Measurements from ENCODE around the gene ANKRD39. TPM values are rescaled to one million over a fixed set of nuclear protein-coding genes. Genes with fewer than 3 reads are reported as not detected.

ANKRD39 gene
- total RNA-seq, 2 experiments from 2014 or later, result 23.0 to 23.6 TPM

DNA sequence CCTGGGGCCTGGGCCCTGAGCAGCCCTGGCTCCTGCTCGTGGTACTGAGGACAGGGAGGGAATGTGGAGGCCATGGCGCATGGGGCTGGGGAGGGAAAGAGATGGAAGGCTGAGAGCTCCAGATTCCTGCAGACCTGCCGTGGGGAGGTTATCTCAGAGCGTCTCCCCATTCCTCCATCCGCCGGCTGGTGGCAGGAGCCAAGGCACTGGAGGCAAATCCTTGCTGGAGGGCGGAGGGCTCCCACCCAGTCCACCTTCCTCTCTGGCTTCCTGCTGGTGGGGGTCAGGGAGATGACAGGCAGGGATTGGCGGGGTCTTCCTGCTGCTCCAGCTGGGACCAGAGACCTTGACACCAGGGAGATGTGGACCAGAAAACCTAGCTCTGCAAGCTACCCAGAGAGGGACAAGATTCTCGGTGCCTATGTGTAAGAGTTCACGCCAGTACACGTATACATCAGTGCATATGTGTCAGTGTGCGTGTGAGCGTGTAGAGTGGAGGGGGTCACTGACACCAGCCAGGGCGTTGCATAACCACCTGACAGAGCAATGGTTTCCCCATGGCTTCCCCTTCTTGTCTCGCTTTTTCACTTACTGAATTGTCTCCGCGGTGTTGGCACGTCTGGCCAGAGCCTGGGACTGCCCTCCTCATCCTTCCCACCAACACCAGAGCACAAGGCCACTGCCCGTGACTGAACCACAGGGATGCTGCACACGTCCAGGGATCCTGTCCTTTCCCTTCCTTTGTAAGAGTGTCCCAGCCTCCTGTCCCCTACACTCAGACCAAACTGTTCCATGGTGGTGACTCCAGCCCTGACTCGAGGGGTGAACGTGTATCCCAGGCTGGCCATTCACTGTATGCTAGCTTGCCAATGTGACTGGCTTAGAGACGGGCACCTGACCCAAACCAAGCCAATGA lies 27.9 kb upstream of the ANKRD39 start:
- H3K27me3 Mint-ChIP-seq, result no peaks in the 10 kb centered on the region
- DNase-seq, result no peak
- H3K36me3 Mint-ChIP-seq (ENCODE audit: low read depth), result no peaks in the 10 kb centered on the region
- CTCF ChIA-PET, result no interaction called here
- intact Hi-C loops (cut with DNase I, micrococcal nuclease), result no loop called here
- ATAC-seq, result no peak
- POLR2A ChIA-PET, result interaction anchor here (0.7 kb wide), 1 partner anchor 123 kb away, joined by 3 read pairs; no protein-coding TSS in a partner anchor
- no peak overlapping the region for H3K27ac Mint-ChIP-seq
- H3K4me1 Mint-ChIP-seq, result peaks cover 17% of the 10 kb centered on the region
- no peaks in the 10 kb centered on the region for H3K9me3 Mint-ChIP-seq (ENCODE audit: low read depth)
- H3K4me3 Mint-ChIP-seq, result no peak overlapping the region

DNA sequence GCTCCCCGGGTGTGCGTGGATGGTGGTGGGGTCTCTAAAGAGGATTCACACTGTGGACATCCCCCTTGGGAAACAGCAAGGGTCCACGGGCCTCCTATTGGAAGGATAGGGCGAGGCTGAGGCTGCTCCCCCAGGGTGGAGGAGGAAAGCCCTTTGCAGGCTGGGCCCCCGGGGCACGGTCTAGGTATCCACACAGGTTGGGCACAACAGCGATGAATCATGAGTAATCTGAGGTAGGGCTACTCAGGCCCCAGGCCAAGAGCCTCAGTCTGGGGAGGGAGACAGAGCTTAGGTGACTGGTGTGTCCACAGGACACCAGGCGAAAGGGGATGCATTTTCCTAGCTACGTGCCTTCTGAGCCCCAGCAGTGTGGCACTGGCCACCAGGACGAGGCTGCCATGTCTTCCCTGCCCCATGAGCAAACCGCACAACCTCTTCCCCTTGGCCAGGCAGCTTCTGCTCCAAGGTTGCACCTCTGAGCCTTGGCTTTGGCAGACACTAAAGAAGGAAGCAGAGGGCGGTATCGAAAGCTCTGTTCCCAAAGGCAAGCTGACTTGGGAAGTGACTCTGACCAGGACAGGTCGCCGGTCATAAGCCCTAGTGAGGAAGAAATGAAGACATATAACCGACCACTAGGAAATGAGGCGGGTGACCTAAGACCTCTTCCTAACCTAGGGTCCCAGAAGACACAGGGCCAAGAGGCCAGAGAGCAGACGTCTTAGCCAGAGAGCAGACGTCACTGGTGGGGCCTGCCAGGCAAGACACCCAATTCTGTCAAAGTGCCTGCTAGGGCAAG lies 26.7 kb upstream of the ANKRD39 start:
- ChIA-PET POLR2A (no interaction called here), CTCF (interaction anchor here (0.6 kb wide), 1 partner anchor 46 kb away, joined by 3 read pairs; no protein-coding TSS in a partner anchor)
- intact Hi-C loops (cut with DNase I, micrococcal nuclease), result no loop called here
- H3K4me1 Mint-ChIP-seq, result peaks cover 13% of the 10 kb centered on the region
- no peak for ATAC-seq
- no peaks in the 10 kb centered on the region for H3K27me3 Mint-ChIP-seq
- no peak overlapping the region for H3K4me3 Mint-ChIP-seq
- H3K9me3 Mint-ChIP-seq (ENCODE audit: low read depth), result no peaks in the 10 kb centered on the region
- no peak for DNase-seq
- no peak overlapping the region for H3K27ac Mint-ChIP-seq
- H3K36me3 Mint-ChIP-seq (ENCODE audit: low read depth), result no peaks in the 10 kb centered on the region

DNA sequence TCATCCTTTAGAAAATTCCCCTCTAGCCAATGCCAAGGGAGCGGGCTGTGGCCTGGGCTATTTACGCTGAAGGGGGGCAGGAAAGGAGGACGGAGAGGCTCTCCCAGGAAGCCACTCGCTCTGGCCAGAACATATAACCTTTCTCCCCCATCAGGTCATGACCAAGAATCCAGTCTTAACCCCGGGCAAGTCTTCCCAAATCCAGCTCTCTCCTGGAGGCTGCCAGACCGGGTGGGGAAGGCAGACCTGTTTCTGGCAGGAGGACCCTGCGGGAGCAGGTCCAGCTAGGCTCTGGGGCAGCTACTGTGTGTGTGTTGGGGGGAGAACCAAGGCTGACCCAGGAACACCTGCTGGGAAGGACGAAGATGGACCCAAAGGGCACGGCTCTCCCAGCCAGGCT lies 25.5 kb upstream of the ANKRD39 start:
- intact Hi-C loops (cut with DNase I, micrococcal nuclease), result no loop called here
- DNase-seq (no peak), ATAC-seq (no peak)
- ChIA-PET CTCF (no interaction called here), POLR2A (no interaction called here)
- no peaks in the 10 kb centered on the region for H3K9me3 Mint-ChIP-seq (ENCODE audit: low read depth)
- H3K4me1 Mint-ChIP-seq, result peaks cover 7% of the 10 kb centered on the region
- H3K4me3 Mint-ChIP-seq, result no peak overlapping the region
- H3K36me3 Mint-ChIP-seq (ENCODE audit: low read depth), result no peaks in the 10 kb centered on the region
- H3K27ac Mint-ChIP-seq, result no peak overlapping the region
- H3K27me3 Mint-ChIP-seq, result no peaks in the 10 kb centered on the region

DNA sequence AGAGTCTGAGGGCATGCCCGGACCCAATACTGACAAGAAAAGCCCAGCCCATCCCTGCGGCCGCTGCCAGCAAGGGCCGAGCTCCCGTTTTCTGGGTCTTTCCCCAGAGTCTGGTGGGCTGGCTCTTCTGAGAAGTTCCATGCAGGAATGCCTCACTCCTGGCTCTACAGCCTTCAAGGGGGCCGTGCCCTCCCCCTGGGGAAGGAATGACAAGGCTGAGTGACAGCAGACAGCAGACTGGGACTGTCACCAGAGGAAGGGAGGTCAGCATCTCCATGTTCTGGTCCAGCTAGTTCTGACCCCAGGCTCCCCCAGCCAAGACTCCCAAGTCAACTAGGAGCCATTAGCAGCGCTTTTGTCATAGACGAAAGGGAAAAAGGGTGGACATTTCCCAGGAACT lies 25.1 kb upstream of the ANKRD39 start:
- DNase-seq (no peak), ATAC-seq (no peak)
- ChIA-PET CTCF (interaction anchor here (0.9 kb wide), 1 partner anchor 25 kb away, joined by 6 read pairs; the partner anchor contains the start of gene ANKRD39), POLR2A (no interaction called here)
- Mint-ChIP-seq H3K9me3 (ENCODE audit: low read depth) (no peaks in the 10 kb centered on the region), H3K27me3 (no peaks in the 10 kb centered on the region), H3K4me3 (no peak overlapping the region), H3K4me1 (peaks cover 3% of the 10 kb centered on the region), H3K36me3 (ENCODE audit: low read depth) (no peaks in the 10 kb centered on the region), H3K27ac (no peak overlapping the region)
- intact Hi-C loops (cut with DNase I, micrococcal nuclease), result no loop called here

DNA sequence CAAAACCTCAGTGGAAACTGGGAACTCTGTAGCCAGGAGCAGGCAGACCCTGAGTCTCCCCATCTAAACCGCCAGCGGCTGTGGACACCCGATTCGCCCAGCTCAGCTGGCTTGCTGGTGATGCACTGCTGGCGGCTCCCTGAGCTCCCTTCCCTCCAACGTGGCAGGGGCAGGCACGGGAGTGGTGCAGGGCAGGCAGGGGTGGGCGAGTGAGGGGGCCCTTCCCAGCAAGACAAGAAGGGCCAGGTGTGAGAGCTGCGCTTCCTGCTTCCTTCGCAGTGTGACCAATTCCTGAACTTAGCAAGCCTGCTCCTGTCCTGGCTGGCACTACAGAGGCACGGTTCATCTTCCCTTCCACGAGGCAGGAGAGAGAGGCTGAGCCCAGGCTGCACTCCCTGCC lies 24.4 kb upstream of the ANKRD39 start:
- DNase-seq, result no peak
- intact Hi-C loops (cut with DNase I, micrococcal nuclease), result no loop called here
- no peak for ATAC-seq
- CTCF ChIA-PET, result interaction anchor here (0.9 kb wide), 1 partner anchor 24 kb away, joined by 6 read pairs; the partner anchor contains the start of gene ANKRD39
- no peaks in the 10 kb centered on the region for H3K36me3 Mint-ChIP-seq (ENCODE audit: low read depth)
- H3K27ac Mint-ChIP-seq, result no peak overlapping the region
- H3K27me3 Mint-ChIP-seq, result no peaks in the 10 kb centered on the region
- no peak overlapping the region for H3K4me3 Mint-ChIP-seq
- H3K9me3 Mint-ChIP-seq (ENCODE audit: low read depth), result no peaks in the 10 kb centered on the region
- no peaks in the 10 kb centered on the region for H3K4me1 Mint-ChIP-seq
- POLR2A ChIA-PET, result no interaction called here

DNA sequence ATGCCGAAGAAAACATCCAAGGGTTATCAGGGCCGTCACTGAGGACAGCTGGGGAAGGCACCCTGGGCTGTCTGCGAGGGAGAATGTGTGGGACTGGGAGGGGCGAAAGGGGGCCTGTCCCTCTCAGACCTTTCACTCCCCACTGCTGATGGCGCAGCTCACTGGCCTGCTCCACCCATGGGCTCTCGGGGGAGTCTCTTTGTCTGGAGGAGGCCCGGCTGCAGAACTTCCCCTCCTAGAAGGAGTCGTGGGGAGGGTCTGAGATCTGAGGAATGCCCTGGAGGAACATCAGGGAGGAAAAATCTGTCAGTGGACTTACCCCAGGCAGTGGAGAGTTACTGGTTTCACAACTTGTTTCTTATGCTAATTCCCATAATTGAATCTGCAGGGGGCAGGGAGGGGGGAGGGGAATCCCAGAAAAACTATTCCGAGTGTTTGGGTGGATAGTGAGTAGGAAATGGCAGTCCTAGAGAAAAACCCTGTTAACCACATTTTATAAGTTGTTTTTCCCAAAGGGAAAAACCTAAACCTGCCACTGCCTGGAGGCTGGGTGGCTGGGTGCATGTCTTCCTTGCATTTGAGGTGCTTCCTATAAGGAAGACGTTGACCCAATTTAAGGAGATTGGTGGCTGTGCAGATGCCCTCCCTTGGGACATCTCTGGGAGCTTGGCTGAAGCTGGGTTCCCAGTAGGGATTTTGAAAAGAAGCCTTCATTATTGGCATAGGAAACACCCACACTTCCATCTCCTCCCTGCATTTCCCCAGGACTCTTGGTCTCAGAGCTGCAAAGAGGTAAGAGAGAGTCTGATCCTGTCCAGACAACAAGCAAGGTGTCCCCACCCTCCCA lies 23.8 kb upstream of the ANKRD39 start:
- no peaks in the 10 kb centered on the region for H3K36me3 Mint-ChIP-seq (ENCODE audit: low read depth)
- intact Hi-C loops (cut with DNase I, micrococcal nuclease), result no loop called here
- no peak overlapping the region for H3K4me3 Mint-ChIP-seq
- H3K9me3 Mint-ChIP-seq (ENCODE audit: low read depth), result no peaks in the 10 kb centered on the region
- no peak for ATAC-seq
- no peaks in the 10 kb centered on the region for H3K4me1 Mint-ChIP-seq
- no peak for DNase-seq
- POLR2A ChIA-PET, result no interaction called here
- H3K27me3 Mint-ChIP-seq, result no peaks in the 10 kb centered on the region
- no peak overlapping the region for H3K27ac Mint-ChIP-seq
- CTCF ChIA-PET, result no interaction called here

DNA sequence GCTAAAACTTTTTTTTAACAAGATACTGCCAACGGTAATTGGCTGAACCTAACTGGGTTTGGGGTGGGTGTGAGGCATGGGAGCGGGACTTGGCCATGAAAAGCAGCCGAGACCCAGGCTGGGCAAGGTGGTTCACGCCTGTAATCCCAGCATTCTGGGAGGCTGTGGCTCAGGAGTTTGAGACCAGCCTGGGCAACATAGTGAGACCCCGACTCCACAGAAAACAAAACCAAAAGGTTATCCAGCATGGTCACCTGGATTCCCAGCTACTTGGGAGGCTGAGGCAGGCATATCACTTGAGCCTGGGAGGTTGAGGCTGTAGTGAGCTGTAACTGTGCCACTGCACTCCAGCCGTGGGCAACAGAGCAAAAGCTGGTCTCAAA lies 23.1 kb upstream of the ANKRD39 start:
- DNase-seq, result no peak
- no peaks in the 10 kb centered on the region for H3K36me3 Mint-ChIP-seq (ENCODE audit: low read depth)
- no peak overlapping the region for H3K27ac Mint-ChIP-seq
- no peaks in the 10 kb centered on the region for H3K27me3 Mint-ChIP-seq
- H3K4me3 Mint-ChIP-seq, result no peak overlapping the region
- CTCF ChIA-PET, result no interaction called here
- ATAC-seq, result no peak
- H3K9me3 Mint-ChIP-seq (ENCODE audit: low read depth), result no peaks in the 10 kb centered on the region
- intact Hi-C loops (cut with DNase I, micrococcal nuclease), result no loop called here
- H3K4me1 Mint-ChIP-seq, result no peaks in the 10 kb centered on the region
- POLR2A ChIA-PET, result no interaction called here

DNA sequence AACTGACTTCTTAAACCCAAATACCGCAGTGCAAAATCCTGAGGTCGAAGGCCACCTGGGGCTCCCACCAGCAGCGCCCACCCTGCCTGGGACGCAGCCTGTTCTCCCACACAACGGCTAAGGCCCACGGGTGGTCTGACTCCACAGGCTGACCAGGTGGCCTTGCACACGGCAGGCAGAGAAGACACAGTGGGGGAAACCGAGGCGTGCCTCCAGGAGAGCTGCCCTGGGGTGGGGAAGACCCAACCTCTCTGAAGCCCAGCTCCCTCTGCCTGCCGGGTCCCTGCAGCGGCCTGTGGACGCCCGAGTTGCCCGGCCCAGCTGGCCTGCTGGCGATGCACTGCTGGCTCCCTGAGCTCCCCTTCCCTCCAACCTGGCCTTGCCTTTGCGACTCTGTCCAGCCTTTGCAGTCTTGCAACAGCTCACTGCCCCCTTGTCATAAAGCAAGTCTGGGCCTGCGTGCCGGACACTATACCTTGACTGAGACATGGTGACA lies 21.8 kb upstream of the ANKRD39 start:
- Mint-ChIP-seq H3K9me3 (ENCODE audit: low read depth) (no peaks in the 10 kb centered on the region), H3K4me1 (peaks cover 6% of the 10 kb centered on the region), H3K4me3 (no peak overlapping the region), H3K36me3 (ENCODE audit: low read depth) (no peaks in the 10 kb centered on the region), H3K27ac (no peak overlapping the region), H3K27me3 (no peaks in the 10 kb centered on the region)
- POLR2A ChIA-PET, result interaction anchor here (0.6 kb wide), 1 partner anchor 35 kb away, joined by 3 read pairs; no protein-coding TSS in a partner anchor
- intact Hi-C loops (cut with DNase I, micrococcal nuclease), result no loop called here
- DNase-seq, result no peak
- CTCF ChIA-PET, result no interaction called here
- no peak for ATAC-seq

DNA sequence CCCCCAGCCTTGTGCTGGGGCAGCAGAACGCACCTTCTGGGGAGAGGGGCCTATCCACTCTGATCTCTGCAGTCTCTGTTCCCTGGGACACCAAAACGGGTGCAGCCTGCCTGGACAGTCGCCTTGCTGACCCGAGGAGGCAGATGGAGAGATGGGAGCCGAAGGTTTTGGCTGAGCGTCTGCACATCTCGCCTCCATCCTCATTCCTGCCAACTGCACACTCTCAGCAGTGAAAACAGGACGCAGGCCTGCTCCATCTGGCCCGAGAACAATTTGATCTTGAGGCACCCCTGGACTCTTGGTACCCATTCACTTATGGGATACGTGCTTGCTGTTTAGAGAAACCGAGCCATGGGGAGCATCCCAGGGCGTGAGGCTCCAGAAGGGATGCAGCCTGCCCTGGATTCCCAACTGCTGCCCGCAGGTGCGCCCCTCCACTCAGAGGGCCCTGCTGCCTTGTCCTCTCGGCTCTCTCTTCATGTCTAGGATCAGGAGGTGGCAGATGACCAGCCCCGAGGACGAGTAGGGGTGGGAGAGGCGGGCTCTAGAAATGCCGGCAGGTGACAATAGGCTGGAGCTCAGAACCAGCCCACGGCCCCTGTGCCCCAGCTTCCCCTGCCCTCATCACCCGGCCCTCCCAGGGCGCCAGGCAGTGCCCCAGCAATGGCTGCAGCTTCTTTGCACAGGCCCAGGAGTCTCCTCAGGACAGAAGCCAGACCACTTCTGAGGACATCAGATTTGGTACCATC lies 21.2 kb upstream of the ANKRD39 start:
- peaks cover 12% of the 10 kb centered on the region for H3K4me1 Mint-ChIP-seq
- H3K27me3 Mint-ChIP-seq, result no peaks in the 10 kb centered on the region
- POLR2A ChIA-PET, result interaction anchor here (0.6 kb wide), 1 partner anchor 36 kb away, joined by 3 read pairs; no protein-coding TSS in a partner anchor
- H3K27ac Mint-ChIP-seq, result no peak overlapping the region
- no peak for DNase-seq
- H3K9me3 Mint-ChIP-seq (ENCODE audit: low read depth), result no peaks in the 10 kb centered on the region
- no peak for ATAC-seq
- no peak overlapping the region for H3K4me3 Mint-ChIP-seq
- CTCF ChIA-PET, result no interaction called here
- no peaks in the 10 kb centered on the region for H3K36me3 Mint-ChIP-seq (ENCODE audit: low read depth)
- intact Hi-C loops (cut with DNase I, micrococcal nuclease), result no loop called here

DNA sequence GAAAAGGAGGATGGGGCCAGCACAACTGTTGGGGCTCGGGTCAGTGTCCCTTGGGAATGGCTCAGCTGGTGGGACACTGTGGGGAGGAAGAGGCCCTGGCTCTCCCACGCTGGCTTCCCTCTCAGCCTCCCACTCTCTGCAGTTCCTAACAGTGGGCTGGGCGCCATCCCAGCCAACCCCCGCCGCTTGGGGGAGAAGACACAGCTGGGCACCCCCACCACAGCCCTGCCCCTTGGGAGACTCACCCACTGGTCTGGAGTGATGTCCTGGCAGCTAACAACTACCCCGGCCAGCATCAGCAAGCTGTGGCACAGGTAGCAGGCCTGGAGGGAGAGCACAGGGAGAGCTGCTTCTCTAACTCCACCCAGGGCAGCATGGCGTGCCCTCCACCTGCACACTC lies 20.4 kb upstream of the ANKRD39 start:
- no peaks in the 10 kb centered on the region for H3K36me3 Mint-ChIP-seq (ENCODE audit: low read depth)
- no peak for ATAC-seq
- DNase-seq, result no peak
- H3K27ac Mint-ChIP-seq, result no peak overlapping the region
- no peak overlapping the region for H3K4me3 Mint-ChIP-seq
- intact Hi-C loops (cut with DNase I, micrococcal nuclease), result no loop called here
- no peaks in the 10 kb centered on the region for H3K27me3 Mint-ChIP-seq
- no peaks in the 10 kb centered on the region for H3K9me3 Mint-ChIP-seq (ENCODE audit: low read depth)
- ChIA-PET CTCF (no interaction called here), POLR2A (no interaction called here)
- peaks cover 20% of the 10 kb centered on the region for H3K4me1 Mint-ChIP-seq

All from activated CD4-positive, alpha-beta T cell treated with anti-CD3 and anti-CD28 coated beads for 36 hours (primary cell).